Endothelial cell of umbilical vein (primary cell): ENCODE results near the gene FAM174B. TPM values are rescaled to one million over a fixed set of nuclear protein-coding genes. Genes with fewer than 3 reads are reported as not detected.

Source experiments
- BruUV-seq: library from RNA; stranded (reverse); fragments of 400-500 nt; replicated peaks from 2 replicates; lab custom pipeline; 2021; lab: Mats Ljungman, UMichigan
- CTCF ChIA-PET: fragments of 300-600, 350-600 bp; sonication (Branson Sonifier 250); formaldehyde crosslinking; loops from one replicate; lab custom pipeline; 2021; ENCODE audit warnings: antibody characterized with exemption, inconsistent platforms; lab: Charles Lee
- POLR2A ChIA-PET: fragments of 300-600, 350-600 bp; sonication (Branson Sonifier 250); formaldehyde crosslinking; loops from one replicate; lab custom pipeline; 2021; ENCODE audit warnings: antibody characterized with exemption, inconsistent platforms; lab: Charles Lee
- DNase-seq: peaks from one replicate; pipeline ENCODE4 v3.0.0-alpha.2; 2011; ENCODE audit warnings: low read depth, low spot score
- FAIRE-seq: peaks from 2 replicates; lab custom pipeline; 2011; peaks lifted over from hg19 to GRCh38; lab: Jason Lieb, UNC
- H2AFZ ChIP-seq: 2 replicates; pipeline ENCODE4 v1.6.0; 2012; ENCODE audit warnings: low read depth, low read length, control low read depth, inconsistent platforms
- H3K27ac ChIP-seq: 2 replicates; pipeline ENCODE4 v1.5.1; 2011; ENCODE audit warnings: low read depth, mild to moderate bottlenecking, control low read depth, low read length, moderate library complexity; ENCODE audit not compliant: insufficient read depth
- H3K27me3 ChIP-seq, 2 experiments: 2 replicates each; pipeline versions ENCODE4 v1.6.0 to v1.6.1; 2011; ENCODE audit warnings: low read length in 2 of 2, mixed read lengths in 1 of 2; ENCODE audit not compliant: control insufficient read depth in 2 of 2, insufficient read depth in 2 of 2
- H3K36me3 ChIP-seq, 2 experiments: 2 replicates in 1 of 2; 3 replicates in 1 of 2; pipeline ENCODE4 v1.5.1; 2011; ENCODE audit warnings: low read length in 2 of 2, mild to moderate bottlenecking in 1 of 2, moderate library complexity in 1 of 2; ENCODE audit not compliant: control insufficient read depth in 2 of 2, insufficient read depth in 2 of 2; ENCODE audit errors: extremely low read depth in 1 of 2
- H3K4me1 ChIP-seq: 3 replicates; pipeline ENCODE4 v1.5.1; 2011; ENCODE audit warnings: mild to moderate bottlenecking, low read length; ENCODE audit not compliant: control insufficient read depth, insufficient read depth; ENCODE audit errors: extremely low read depth
- H3K4me2 ChIP-seq: 2 replicates; pipeline ENCODE4 v1.6.1; 2011; ENCODE audit warnings: low read length, control low read depth, mixed read lengths; ENCODE audit not compliant: insufficient read depth
- H3K4me3 ChIP-seq, 3 experiments: fragments of 200-600 bp in 1 of 3; sonication (generic), shearing (Covaris generic) in 1 of 3; replicated peaks in 1 of 3; 2 replicates each; pipeline ENCODE4 v1.5.1; 2011 to 2016; ENCODE audit warnings: control low read depth in 3 of 3, low read length in 3 of 3, mild to moderate bottlenecking in 2 of 3, inconsistent platforms in 1 of 3, low read depth in 1 of 3, moderate library complexity in 1 of 3; ENCODE audit not compliant: insufficient read depth in 1 of 3
- H3K79me2 ChIP-seq: 2 replicates; pipeline ENCODE4 v1.6.0; 2012; ENCODE audit warnings: low read length, inconsistent platforms; ENCODE audit not compliant: control insufficient read depth, insufficient read depth
- H3K9ac ChIP-seq: replicated peaks from 2 replicates; pipeline ENCODE3; 2011; ENCODE audit warnings: low read length, control low read depth; ENCODE audit not compliant: insufficient read depth; ENCODE audit errors: extremely low read depth
- H3K9me1 ChIP-seq: replicated peaks from 3 replicates; pipeline ENCODE4 v1.6.0; 2011; ENCODE audit warnings: mild to moderate bottlenecking, low read length; ENCODE audit not compliant: control insufficient read depth, insufficient read depth; ENCODE audit errors: extremely low read depth
- H3K9me3 ChIP-seq: replicated peaks from 2 replicates; pipeline ENCODE4 v1.5.1; 2012; ENCODE audit warnings: low read length, inconsistent platforms; ENCODE audit not compliant: control insufficient read depth, insufficient read depth
- H4K20me1 ChIP-seq: replicated peaks from 2 replicates; pipeline ENCODE3; 2011; ENCODE audit warnings: mild to moderate bottlenecking, low read length; ENCODE audit not compliant: control insufficient read depth, insufficient read depth; ENCODE audit errors: extremely low read depth
- CTCF ChIP-seq, 2 donors: IDR thresholded peaks; 1 replicate in 1 of 2; 2 replicates in 1 of 2; pipeline ENCODE4 v1.5.1; 2011; ENCODE audit warnings: low read length in 2 of 2, mild to moderate bottlenecking in 2 of 2, moderate library complexity in 2 of 2, control low read depth in 1 of 2, inconsistent platforms in 1 of 2, low read depth in 1 of 2; ENCODE audit not compliant: insufficient read depth in 1 of 2; ENCODE audit errors: extremely low read depth in 1 of 2
- FOS ChIP-seq: IDR thresholded peaks from 2 replicates; pipeline ENCODE4 v1.6.1; 2011; ENCODE audit warnings: mild to moderate bottlenecking, low read length, moderate library complexity, borderline replicate concordance; ENCODE audit not compliant: insufficient read depth
- JUN ChIP-seq: IDR thresholded peaks from 2 replicates; pipeline ENCODE4 v1.6.1; 2011; ENCODE audit warnings: borderline replicate concordance, low read depth; ENCODE audit not compliant: insufficient read length, insufficient read depth
- MYC ChIP-seq: IDR thresholded peaks from one replicate; pipeline ENCODE4 v1.6.1; 2011; ENCODE audit warnings: mild to moderate bottlenecking, low read depth, low read length
- POLR2AphosphoS5 ChIP-seq: IDR thresholded peaks from 2 replicates; pipeline ENCODE4 v1.6.1; 2012; ENCODE audit warnings: low read depth, mild to moderate bottlenecking, control low read depth, low read length, moderate library complexity; ENCODE audit not compliant: insufficient read depth
- dilution Hi-C: fragments of 300-500 bp; cut with MboI; formaldehyde crosslinking; loops from one replicate; pipeline ENCODE4 v1.15.0; 2019; ENCODE audit warnings: low sequenced_read_pairs; ENCODE audit not compliant: extremely low pct_ligation_motif_present
- intact Hi-C: fragments of 100-400 bp; cut with micrococcal nuclease; formaldehyde crosslinking; loops from one replicate; pipeline ENCODE4 v1.10.0; 2022
- polyA plus RNA-seq, 4 experiments: library from polyadenylated mRNA; depleted of rRNA in 3 of 4; stranded (reverse) in 3 of 4; unstranded in 1 of 4; fragments of >200 nt; gene quantifications; 2 replicates each; pipeline versions ENCODE4 v1.2.1 to v1.2.3, GENCODE V29; 2011 to 2012; ENCODE audit warnings: missing spikeins in 1 of 4
- total RNA-seq: library from RNA; stranded (reverse); gene quantifications from 2 replicates; pipeline ENCODE4 v1.2.3, GENCODE V29; 2021
- TF ChIP-seq, protein P1 (sequence below): IDR thresholded peaks from 2 replicates; pipeline ENCODE4 v1.6.1; 2011; ENCODE audit not compliant: insufficient read depth, insufficient read length

Gene FAM174B
- total and polyA plus RNA-seq, 2 donors (not counting 3 experiments of a cell fraction or from before 2014, with no cell fraction given), result 25.9 to 30.2 TPM

DNA sequence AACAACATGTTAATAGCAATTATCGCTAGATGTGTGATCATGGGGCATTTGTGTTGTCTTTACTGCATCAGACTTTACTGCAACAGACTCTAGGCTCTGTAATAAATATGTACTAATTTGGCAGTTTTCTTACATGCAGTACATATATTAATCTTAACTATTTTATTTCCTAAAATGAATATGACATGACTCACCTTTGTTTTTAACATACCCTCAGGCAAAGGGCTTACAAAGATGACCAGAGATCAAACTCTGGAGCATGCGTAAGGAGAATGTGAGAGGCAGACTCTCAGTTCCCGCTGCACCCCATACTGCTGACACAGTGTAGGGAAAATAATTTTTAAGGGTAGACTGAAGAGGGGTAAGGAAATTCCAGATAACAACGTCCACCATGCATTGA is 7.2 kb upstream of the FAM174B start:
- dilution Hi-C loops, result no loop called here
- no peak overlapping the region for H2AFZ ChIP-seq
- CTCF ChIA-PET, result interaction anchor here (1.2 kb wide), 1 partner anchor 141 kb away, joined by 3 read pairs; no protein-coding TSS in a partner anchor
- H3K27ac ChIP-seq, result no peak overlapping the region
- H3K27me3 ChIP-seq, result no peaks in the 10 kb centered on the region
- no peaks in the 10 kb centered on the region for H3K9me3 ChIP-seq
- no peak for FAIRE-seq
- H3K9ac ChIP-seq, result no peak overlapping the region
- no peak overlapping the region for H3K4me3 ChIP-seq
- TF ChIP-seq, protein P1, sequence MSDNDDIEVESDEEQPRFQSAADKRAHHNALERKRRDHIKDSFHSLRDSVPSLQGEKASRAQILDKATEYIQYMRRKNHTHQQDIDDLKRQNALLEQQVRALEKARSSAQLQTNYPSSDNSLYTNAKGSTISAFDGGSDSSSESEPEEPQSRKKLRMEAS, result no peak
- TF ChIP-seq FOS (no peak), JUN (no peak), POLR2AphosphoS5 (no peak), MYC (no peak), CTCF (IDR thresholded peaks at IDR 0.05; ENCODE audit: extremely low read depth in 1 of 2, insufficient read depth in 1 of 2, low read depth in 1 of 2, low read length in 2 of 2) (no peak)
- no peaks in the 10 kb centered on the region for H3K9me1 ChIP-seq
- BruUV-seq, result no TSS peak
- H4K20me1 ChIP-seq, result no peaks in the 10 kb centered on the region
- no peaks in the 10 kb centered on the region for H3K36me3 ChIP-seq
- no peak overlapping the region for H3K4me2 ChIP-seq
- H3K4me1 ChIP-seq, result no peaks in the 10 kb centered on the region
- POLR2A ChIA-PET, result no interaction called here
- intact Hi-C loops, result no loop called here
- no peaks in the 10 kb centered on the region for H3K79me2 ChIP-seq
- DNase-seq, result no peak
